Parathyroid adenoma (tissue), 2 donors: ENCODE data around the gene PTPN4.

ENCODE experiments used
- H2AFZ ChIP-seq: fragments of 300-600 bp; sonication (generic); one replicate; pipeline ENCODE4 v1.7.0; 2017; ENCODE audit warnings: antibody characterized with exemption, mild to moderate bottlenecking
- H3K27ac ChIP-seq: fragments of 300-600 bp; sonication (generic); one replicate; pipeline ENCODE4 v1.7.0; 2017
- H3K27me3 ChIP-seq: fragments of 300-600 bp; sonication (generic); one replicate; pipeline ENCODE4 v1.7.0; 2017; ENCODE audit warnings: low read length; ENCODE audit not compliant: control insufficient read depth, insufficient read depth
- H3K36me3 ChIP-seq: fragments of 300-600 bp; sonication (generic); one replicate; pipeline ENCODE4 v1.7.0; 2017; ENCODE audit warnings: low read length; ENCODE audit not compliant: control insufficient read depth, insufficient read depth
- H3K4me1 ChIP-seq: fragments of 300-600 bp; sonication (generic); one replicate; pipeline ENCODE4 v1.7.0; 2017; ENCODE audit warnings: control low read depth
- H3K4me2 ChIP-seq: fragments of 300-600 bp; sonication (generic); one replicate; pipeline ENCODE4 v1.7.0; 2017; ENCODE audit warnings: low read length
- H3K4me3 ChIP-seq: fragments of 300-600 bp; sonication (generic); one replicate; pipeline ENCODE4 v1.7.0; 2017; ENCODE audit warnings: low read depth, low read length
- H3K79me2 ChIP-seq: fragments of 300-600 bp; sonication (generic); one replicate; pipeline ENCODE4 v1.7.0; 2017; ENCODE audit warnings: control low read depth
- H3K9ac ChIP-seq: fragments of 300-600 bp; sonication (generic); one replicate; pipeline ENCODE4 v1.7.0; 2017; ENCODE audit warnings: mild to moderate bottlenecking
- H3K9me3 ChIP-seq: fragments of 300-600 bp; sonication (generic); one replicate; pipeline ENCODE4 v1.7.0; 2017; ENCODE audit warnings: low read length; ENCODE audit not compliant: control insufficient read depth
- CTCF ChIP-seq: fragments of 300-600 bp; sonication (generic); IDR thresholded peaks from one replicate; pipeline ENCODE4 v1.7.0; 2017; ENCODE audit warnings: antibody characterized with exemption, mild to moderate bottlenecking
- donor health status: primary hyperparathyroidism.

The PTPN4 gene

GRCh38 chr2:119723784-119724467, 35.8 kb upstream of the PTPN4 start:
- no peak overlapping the region for H3K27ac ChIP-seq
- H3K9ac ChIP-seq = no peak overlapping the region
- no peak overlapping the region for H2AFZ ChIP-seq
- H3K4me2 ChIP-seq = no peak overlapping the region
- H3K9me3 ChIP-seq = no peaks in the 10 kb centered on the region
- no peaks in the 10 kb centered on the region for H3K36me3 ChIP-seq
- no peak for TF ChIP-seq CTCF
- no peak overlapping the region for H3K4me3 ChIP-seq
- no peaks in the 10 kb centered on the region for H3K4me1 ChIP-seq
- H3K27me3 ChIP-seq = no peaks in the 10 kb centered on the region
- no peaks in the 10 kb centered on the region for H3K79me2 ChIP-seq

GRCh38 chr2:119724656-119725485, 34.9 kb upstream of the PTPN4 start:
- Histone ChIP-seq H3K4me1 (no peaks in the 10 kb centered on the region), H3K9ac (no peak overlapping the region), H3K4me3 (no peak overlapping the region), H2AFZ (no peak overlapping the region), H3K4me2 (no peak overlapping the region), H3K27ac (no peak overlapping the region), H3K36me3 (no peaks in the 10 kb centered on the region), H3K27me3 (no peaks in the 10 kb centered on the region), H3K79me2 (no peaks in the 10 kb centered on the region), H3K9me3 (no peaks in the 10 kb centered on the region)
- no peak for TF ChIP-seq CTCF

GRCh38 chr2:119727493-119727892, 32.2 kb upstream of the PTPN4 start:
- H3K27ac ChIP-seq = no peak overlapping the region
- H2AFZ ChIP-seq = no peak overlapping the region
- no peaks in the 10 kb centered on the region for H3K4me1 ChIP-seq
- no peaks in the 10 kb centered on the region for H3K27me3 ChIP-seq
- H3K4me2 ChIP-seq = no peak overlapping the region
- no peaks in the 10 kb centered on the region for H3K36me3 ChIP-seq
- H3K9ac ChIP-seq = no peak overlapping the region
- TF ChIP-seq CTCF = no peak
- H3K9me3 ChIP-seq = no peaks in the 10 kb centered on the region
- H3K79me2 ChIP-seq = no peaks in the 10 kb centered on the region
- H3K4me3 ChIP-seq = no peak overlapping the region

- Histone ChIP-seq H2AFZ (no peak overlapping the region), H3K36me3 (no peaks in the 10 kb centered on the region), H3K4me2 (no peak overlapping the region), H3K79me2 (no peaks in the 10 kb centered on the region), H3K9ac (no peak overlapping the region), H3K4me1 (no peaks in the 10 kb centered on the region), H3K9me3 (no peaks in the 10 kb centered on the region), H3K4me3 (no peak overlapping the region), H3K27me3 (no peaks in the 10 kb centered on the region), H3K27ac (no peak overlapping the region)
- no peak for TF ChIP-seq CTCF
Observed at GRCh38 chr2:119728421-119728820, 31.3 kb upstream of the PTPN4 start.
